Nephron (organoid): ENCODE measurements around the gene TFR2.

Source experiments
- H3K27ac Mint-ChIP-seq, 3 experiments: 2 replicates each; pipeline ENCODE4 v1.8.0; 2020; ENCODE audit warnings: mixed read lengths in 3 of 3, mild to moderate bottlenecking in 2 of 3, moderate library complexity in 1 of 3
- H3K27me3 Mint-ChIP-seq: 2 replicates; pipeline ENCODE4 v1.8.0; 2021; ENCODE audit warnings: low read depth, mild to moderate bottlenecking, moderate library complexity, mixed read lengths
- H3K36me3 Mint-ChIP-seq: 2 replicates; pipeline ENCODE4 v1.8.0; 2020; ENCODE audit warnings: low read depth, mixed read lengths
- H3K4me1 Mint-ChIP-seq: 2 replicates; pipeline ENCODE4 v1.8.0; 2020; ENCODE audit warnings: mixed read lengths
- H3K4me3 Mint-ChIP-seq, 3 experiments: 2 replicates each; pipeline ENCODE4 v1.8.0; 2020; ENCODE audit warnings: mild to moderate bottlenecking in 3 of 3, mixed read lengths in 3 of 3, moderate library complexity in 2 of 3
- H3K9me3 Mint-ChIP-seq: 2 replicates; pipeline ENCODE4 v1.8.0; 2020; ENCODE audit warnings: mixed read lengths
- CTCF ChIP-seq, 3 experiments: fragments of 200-600 bp; sonication (generic); IDR thresholded peaks; one replicate each; pipeline ENCODE4 v1.5.0; 2021; ENCODE audit warnings: antibody characterized with exemption in 3 of 3; ENCODE audit not compliant: unreplicated experiment in 3 of 3

TFR2 gene

GRCh38 chr7:100600730-100601038, 40.7 kb downstream of the TFR2 start:
- H3K27me3 Mint-ChIP-seq, result peaks cover 4% of the 10 kb centered on the region
- peak overlapping the region; percentile 10 to 27 (median 25) for H3K4me3 Mint-ChIP-seq
- TF ChIP-seq CTCF (IDR thresholded peaks at IDR 0.05; ENCODE audit: unreplicated experiment in 3 of 3), result no peak
- H3K9me3 Mint-ChIP-seq, result no peaks in the 10 kb centered on the region
- H3K27ac Mint-ChIP-seq, result no peak overlapping the region
- H3K4me1 Mint-ChIP-seq, result peaks cover 10% of the 10 kb centered on the region
- peaks cover 14% of the 10 kb centered on the region for H3K36me3 Mint-ChIP-seq

GRCh38 chr7:100599911-100600729, 41.2 kb downstream of the TFR2 start:
- peaks cover 10% of the 10 kb centered on the region for H3K4me1 Mint-ChIP-seq
- TF ChIP-seq CTCF (IDR thresholded peaks at IDR 0.05; ENCODE audit: unreplicated experiment in 3 of 3), result no peak

GRCh38 chr7:100598425-100598824, 42.9 kb downstream of the TFR2 start:
- Mint-ChIP-seq H3K36me3 (peaks cover 20% of the 10 kb centered on the region), H3K4me3 (peak overlapping the region; percentile 12 to 77 (median 60)), H3K4me1 (peaks cover 10% of the 10 kb centered on the region), H3K27me3 (peaks cover 4% of the 10 kb centered on the region), H3K27ac (peak overlapping the region; percentile 74 to 86 (median 74)), H3K9me3 (no peaks in the 10 kb centered on the region)
- TF ChIP-seq CTCF (IDR thresholded peaks at IDR 0.05; ENCODE audit: unreplicated experiment in 3 of 3), result no peak

More at GRCh38 chr7:100599911-100600729, 41.2 kb downstream of the TFR2 start:
- Mint-ChIP-seq H3K27me3 (peaks cover 4% of the 10 kb centered on the region), H3K27ac (peak overlapping the region in 1 of 3 experiments; percentile 25), H3K4me3 (peak overlapping the region; percentile 10 to 27 (median 25)), H3K9me3 (no peaks in the 10 kb centered on the region), H3K36me3 (peaks cover 14% of the 10 kb centered on the region)

- Mint-ChIP-seq H3K27me3 (peaks cover 4% of the 10 kb centered on the region), H3K9me3 (no peaks in the 10 kb centered on the region), H3K27ac (no peak overlapping the region), H3K4me1 (peaks cover 10% of the 10 kb centered on the region), H3K4me3 (no peak overlapping the region), H3K36me3 (peaks cover 20% of the 10 kb centered on the region)
- TF ChIP-seq CTCF (IDR thresholded peaks at IDR 0.05; ENCODE audit: unreplicated experiment in 3 of 3), result no peak
Measured at GRCh38 chr7:100595188-100595587, 46.2 kb downstream of the TFR2 start.

- H3K9me3 Mint-ChIP-seq, result no peaks in the 10 kb centered on the region
- H3K4me1 Mint-ChIP-seq, result peaks cover 24% of the 10 kb centered on the region
- peaks cover 4% of the 10 kb centered on the region for H3K27me3 Mint-ChIP-seq
- peaks cover 12% of the 10 kb centered on the region for H3K36me3 Mint-ChIP-seq
- TF ChIP-seq CTCF (IDR thresholded peaks at IDR 0.05; ENCODE audit: unreplicated experiment in 3 of 3), result no peak
- peak overlapping the region in 2 of 3 experiments; percentile 22 to 37 for H3K27ac Mint-ChIP-seq
- no peak overlapping the region for H3K4me3 Mint-ChIP-seq
Measured at GRCh38 chr7:100591596-100591995, 49.8 kb downstream of the TFR2 start.
